Panc1 (cell line): ENCODE measurements around the gene ARMC2. TPM values are rescaled to one million over a fixed set of nuclear protein-coding genes. Genes with fewer than 3 reads are reported as not detected.

ENCODE experiments used
- ATAC-seq: fragments of 200-7000 bp; cut with Tn5 transposase; 2 replicates; pipeline ENCODE4 v1.9.1; 2020; ENCODE audit warnings: mild to moderate bottlenecking, moderate library complexity
- BruUV-seq: library from RNA; stranded (reverse); fragments of 400-500 nt; replicated peaks from 2 replicates; lab custom pipeline; 2021; lab: Mats Ljungman, UMichigan
- CTCF ChIA-PET: fragments of 300-600 bp; sonication (Branson Sonifier 250); formaldehyde crosslinking; loops from one replicate; lab custom pipeline; 2022; ENCODE audit warnings: antibody characterized with exemption; lab: Charles Lee
- POLR2A ChIA-PET: fragments of 300-600 bp; sonication (Branson Sonifier 250); formaldehyde crosslinking; loops from one replicate; lab custom pipeline; 2022; ENCODE audit warnings: antibody characterized with exemption; lab: Charles Lee
- DNase-seq: peaks from one replicate; pipeline ENCODE4 v3.0.0-alpha.2; 2010; ENCODE audit warnings: low read depth, low spot score
- H3K27ac ChIP-seq: 2 replicates; pipeline ENCODE4 v1.5.1; 2011; ENCODE audit warnings: mild to moderate bottlenecking, low read length, inconsistent platforms
- H3K27me3 ChIP-seq: fragments of 200-500 bp; sonication (Bioruptor generic); 2 replicates; pipeline ENCODE4 v1.6.0; 2014; ENCODE audit warnings: low read length, inconsistent platforms; ENCODE audit not compliant: control insufficient read depth, insufficient read depth
- H3K36me3 ChIP-seq: fragments of 200-500 bp; sonication (Bioruptor generic); 2 replicates; pipeline ENCODE4 v1.5.1; 2014; ENCODE audit warnings: inconsistent platforms, mild to moderate bottlenecking, low read length, moderate library complexity; ENCODE audit not compliant: control insufficient read depth, insufficient read depth
- H3K4me1 ChIP-seq: 2 replicates; pipeline ENCODE4 v1.5.1; 2011; ENCODE audit warnings: inconsistent platforms, mild to moderate bottlenecking, low read length, moderate library complexity; ENCODE audit not compliant: control insufficient read depth, insufficient read depth
- H3K4me3 ChIP-seq, 2 experiments: 2 replicates each; pipeline ENCODE4 v1.5.1; 2011 to 2012; ENCODE audit warnings: low read depth in 2 of 2, low read length in 2 of 2, mild to moderate bottlenecking in 2 of 2, inconsistent platforms in 1 of 2, moderate library complexity in 1 of 2
- H3K9me3 ChIP-seq: fragments of 200-500 bp; sonication (Bioruptor generic); 2 replicates; pipeline ENCODE4 v1.5.1; 2014; ENCODE audit warnings: low read depth, mild to moderate bottlenecking, inconsistent platforms, low read length, moderate library complexity; ENCODE audit not compliant: control insufficient read depth, insufficient read depth
- CTCF ChIP-seq: fragments of 450-650 bp; IDR thresholded peaks from 2 replicates; pipeline ENCODE4 v1.5.1; 2017; ENCODE audit warnings: mild to moderate bottlenecking
- POLR2AphosphoS5 ChIP-seq: IDR thresholded peaks from 2 replicates; pipeline ENCODE4 v1.6.1; 2012; ENCODE audit warnings: mild to moderate bottlenecking, low read depth, low read length, moderate library complexity
- REST ChIP-seq, 2 experiments: IDR thresholded peaks; 2 replicates each; pipeline ENCODE4 v1.6.1; 2011 to 2012; ENCODE audit warnings: low read depth in 2 of 2, control low read depth in 1 of 2, low read length in 1 of 2, mild to moderate bottlenecking in 1 of 2, moderate library complexity in 1 of 2; ENCODE audit not compliant: insufficient read depth in 1 of 2
- SIN3A ChIP-seq: IDR thresholded peaks from 2 replicates; pipeline ENCODE4 v1.6.1; 2012; ENCODE audit warnings: low read depth, mild to moderate bottlenecking, low read length, moderate library complexity, borderline replicate concordance; ENCODE audit not compliant: insufficient read depth
- TCF7L2 ChIP-seq: IDR thresholded peaks from 2 replicates; pipeline ENCODE4 v1.6.1; 2011; ENCODE audit warnings: mild to moderate bottlenecking, low read depth, low read length, inconsistent platforms
- in situ Hi-C: cut with HindIII; loops from 2 replicates; pipeline ENCODE4 v1.10.0; 2016; ENCODE audit warnings: low sequenced_read_pairs, low pct_unique_long_range_greater_than_20kb
- intact Hi-C: fragments of 100-400 bp; cut with micrococcal nuclease; formaldehyde crosslinking; loops from one replicate; pipeline ENCODE4 v1.10.0; 2022; ENCODE audit not compliant: unreplicated experiment
- total RNA-seq: library from RNA; stranded (reverse); gene quantifications from one replicate; pipeline ENCODE4 v1.2.1, GENCODE V29; 2021; ENCODE audit not compliant: unreplicated experiment

The ARMC2 gene
- total RNA-seq, 1 experiment from 2014 or later = 9.3 TPM

GRCh38 chr6:109006818-109007217, 158.6 kb downstream of the ARMC2 start:
- ChIA-PET CTCF (no interaction called here), POLR2A (no interaction called here)
- BruUV-seq = no TSS peak
- intact Hi-C loops (loop anchor here (5.0 kb wide), 1 partner anchor 380 kb away; no protein-coding TSS in a partner anchor), in situ Hi-C loops (no loop called here)
- no peaks in the 10 kb centered on the region for H3K9me3 ChIP-seq
- DNase-seq = no peak
- no peak for TF ChIP-seq CTCF
- TF ChIP-seq POLR2AphosphoS5 = no peak
- no peak for TF ChIP-seq SIN3A
- TF ChIP-seq REST (IDR thresholded peaks at IDR 0.05; ENCODE audit: insufficient read depth in 1 of 2, low read depth in 2 of 2, low read length in 1 of 2) = no peak
- no peak for TF ChIP-seq TCF7L2
- H3K4me3 ChIP-seq = no peak overlapping the region
- no peak overlapping the region for H3K27ac ChIP-seq
- peaks cover 15% of the 10 kb centered on the region for H3K4me1 ChIP-seq
- no peak for ATAC-seq
- H3K27me3 ChIP-seq = no peaks in the 10 kb centered on the region
- no peaks in the 10 kb centered on the region for H3K36me3 ChIP-seq

- ATAC-seq (no peak), DNase-seq (no peak)
- in situ Hi-C loops = no loop called here
- no peaks in the 10 kb centered on the region for H3K36me3 ChIP-seq
- no peaks in the 10 kb centered on the region for H3K27me3 ChIP-seq
- H3K4me3 ChIP-seq = no peak overlapping the region
- ChIA-PET CTCF (interaction anchor here (0.7 kb wide), 1 partner anchor 375 kb away, joined by 11 read pairs; no protein-coding TSS in a partner anchor), POLR2A (no interaction called here)
- no TSS peak for BruUV-seq
- H3K27ac ChIP-seq = no peak overlapping the region
- no peaks in the 10 kb centered on the region for H3K9me3 ChIP-seq
- peaks cover 15% of the 10 kb centered on the region for H3K4me1 ChIP-seq
- intact Hi-C loops = loop anchor here (5.0 kb wide), 1 partner anchor 380 kb away; no protein-coding TSS in a partner anchor
- TF ChIP-seq SIN3A (no peak), POLR2AphosphoS5 (no peak)
Measured at GRCh38 chr6:109007521-109007920, 159.3 kb downstream of the ARMC2 start.

- no peak for ATAC-seq
- Histone ChIP-seq H3K27ac (peak overlapping the region; percentile 65; the same call in 1 of the 2 replicates), H3K27me3 (no peaks in the 10 kb centered on the region), H3K9me3 (no peaks in the 10 kb centered on the region), H3K36me3 (no peaks in the 10 kb centered on the region), H3K4me3 (peak overlapping the region in 1 of 2 experiments; percentile 71; a peak in 1 of 4 replicates), H3K4me1 (peaks cover 15% of the 10 kb centered on the region)
- TF ChIP-seq POLR2AphosphoS5 (no peak), SIN3A (no peak), REST (IDR thresholded peaks at IDR 0.05; ENCODE audit: insufficient read depth in 1 of 2, low read depth in 2 of 2, low read length in 1 of 2) (no peak), CTCF (no peak), TCF7L2 (no peak)
- CTCF ChIA-PET = interaction anchor here (0.7 kb wide), 1 partner anchor 375 kb away, joined by 11 read pairs; no protein-coding TSS in a partner anchor
- POLR2A ChIA-PET = no interaction called here
- BruUV-seq = TSS peak; percentile 31
- intact Hi-C loops = loop anchor here (5.0 kb wide), 1 partner anchor 379 kb away; no protein-coding TSS in a partner anchor
- DNase-seq = no peak
- in situ Hi-C loops = no loop called here
Measured at GRCh38 chr6:109008054-109008453, 159.8 kb downstream of the ARMC2 start.
